ENCODE data around the gene CCR5AS.
"Not testable (repeated sequence)": the region's sequence is repeated elsewhere in the genome, so short reads cannot be mapped to it uniquely, and the experiment has no call there.

DNA sequence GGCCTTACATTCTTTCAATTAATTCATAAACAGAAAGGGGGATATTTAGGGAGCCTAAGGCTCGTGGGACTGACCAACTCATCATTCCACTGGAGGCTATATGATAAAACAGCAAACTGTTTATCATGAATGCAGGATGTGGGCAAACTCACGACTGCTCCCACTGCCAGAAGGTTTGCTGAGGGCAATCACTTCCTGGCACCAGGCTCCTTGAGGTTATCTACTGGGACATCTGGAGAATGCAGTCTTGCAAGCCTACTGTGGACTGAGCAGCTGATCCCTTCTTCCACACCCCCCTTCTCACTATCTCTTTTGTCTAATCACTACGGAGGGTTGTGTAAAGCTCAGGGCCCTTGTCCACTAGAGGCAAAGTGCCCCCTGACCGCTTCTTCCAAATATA is 26.3 kb upstream of the CCR5AS start:
- TF ChIP-seq, protein P1, sequence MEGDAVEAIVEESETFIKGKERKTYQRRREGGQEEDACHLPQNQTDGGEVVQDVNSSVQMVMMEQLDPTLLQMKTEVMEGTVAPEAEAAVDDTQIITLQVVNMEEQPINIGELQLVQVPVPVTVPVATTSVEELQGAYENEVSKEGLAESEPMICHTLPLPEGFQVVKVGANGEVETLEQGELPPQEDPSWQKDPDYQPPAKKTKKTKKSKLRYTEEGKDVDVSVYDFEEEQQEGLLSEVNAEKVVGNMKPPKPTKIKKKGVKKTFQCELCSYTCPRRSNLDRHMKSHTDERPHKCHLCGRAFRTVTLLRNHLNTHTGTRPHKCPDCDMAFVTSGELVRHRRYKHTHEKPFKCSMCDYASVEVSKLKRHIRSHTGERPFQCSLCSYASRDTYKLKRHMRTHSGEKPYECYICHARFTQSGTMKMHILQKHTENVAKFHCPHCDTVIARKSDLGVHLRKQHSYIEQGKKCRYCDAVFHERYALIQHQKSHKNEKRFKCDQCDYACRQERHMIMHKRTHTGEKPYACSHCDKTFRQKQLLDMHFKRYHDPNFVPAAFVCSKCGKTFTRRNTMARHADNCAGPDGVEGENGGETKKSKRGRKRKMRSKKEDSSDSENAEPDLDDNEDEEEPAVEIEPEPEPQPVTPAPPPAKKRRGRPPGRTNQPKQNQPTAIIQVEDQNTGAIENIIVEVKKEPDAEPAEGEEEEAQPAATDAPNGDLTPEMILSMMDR (IDR thresholded peaks at IDR 0.05): not testable (repeated sequence)
- not testable (repeated sequence) for TF ChIP-seq POLR2A (IDR thresholded peaks at IDR 0.05)

Data from testis (tissue), 2 donors.